Measurements from ENCODE around the gene SFXN4. TPM values are rescaled to one million over a fixed set of nuclear protein-coding genes. Genes with fewer than 3 reads are reported as not detected.

SFXN4 gene
- total and polyA plus RNA-seq, 9 of the 15 experiments (the other 6 are each of a cell fraction or from before 2014, with no cell fraction given) = 40.1 to 97.8 (median 54.5) TPM

GRCh38 chr10:119205894-119206602, 40.5 kb upstream of the SFXN4 start (continued):
- TF ChIP-seq HINFP (tag; conservative IDR thresholded peaks at IDR 0.05; ENCODE audit: low read depth) = no peak
- TF ChIP-seq GABPA (tag; conservative IDR thresholded peaks at IDR 0.05; ENCODE audit: low read depth) = peak; percentile 58

DNA sequence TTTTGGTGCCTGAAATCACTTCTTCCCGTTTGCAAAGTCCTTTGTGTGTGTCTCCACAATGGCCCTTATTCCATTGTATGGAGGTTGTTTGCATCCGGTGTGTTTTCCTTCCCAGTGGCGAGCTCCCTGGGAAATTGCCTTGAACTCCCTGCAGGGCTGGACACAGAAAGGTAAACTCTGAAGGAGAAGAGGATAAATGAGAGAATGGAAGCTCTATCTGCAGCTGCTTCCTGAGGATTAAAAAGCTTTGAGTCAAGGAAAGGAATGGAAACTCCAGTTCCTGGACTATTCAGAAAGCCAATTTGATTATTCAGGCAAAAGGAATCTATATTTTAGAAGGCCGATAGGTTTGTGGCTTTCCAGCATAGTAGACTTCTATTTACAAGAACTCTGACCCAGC, 37.5 kb upstream of the SFXN4 start:
- Histone ChIP-seq H3K27ac (ENCODE audit: extremely low read depth, low read depth, low read length) (no peak overlapping the region), H3K27me3 (ENCODE audit: control insufficient read depth in 2 of 2, insufficient read depth in 2 of 2, low read length in 2 of 2) (no peaks in the 10 kb centered on the region), H3K4me1 (replicated peaks in 1 of 2; ENCODE audit: control insufficient read depth in 2 of 2, insufficient read depth in 2 of 2, low read length in 2 of 2) (peaks cover 0 to 16% of the 10 kb centered on the region in 2 experiments; a peak in 4 of 5 replicates), H3K9ac (ENCODE audit: insufficient read depth in 1 of 2, low read depth in 2 of 2, low read length in 2 of 2) (no peak overlapping the region), H3K9me1 (ENCODE audit: control insufficient read depth, insufficient read depth, low read length) (no peaks in the 10 kb centered on the region), H3K79me2 (ENCODE audit: control insufficient read depth, insufficient read depth, low read length) (no peaks in the 10 kb centered on the region), H2AFZ (ENCODE audit: low read depth, low read length) (no peak overlapping the region), H3K4me3 (no peak overlapping the region), H3K36me3 (ENCODE audit: control insufficient read depth, insufficient read depth, low read length) (no peaks in the 10 kb centered on the region), H4K20me1 (replicated peaks; ENCODE audit: control insufficient read depth, insufficient read depth, low read length) (no peaks in the 10 kb centered on the region), H3K9me3 (replicated peaks; ENCODE audit: control insufficient read depth, insufficient read depth, low read depth, low read length) (no peaks in the 10 kb centered on the region), H3K4me2 (ENCODE audit: insufficient read depth, low read length) (no peak overlapping the region)
- no peak for ATAC-seq
- no TSS peak for BruUV-seq (replicated peaks)
- TF ChIP-seq MAFG (tag; conservative IDR thresholded peaks at IDR 0.05) (no peak), CBX5 (IDR thresholded peaks at IDR 0.05; ENCODE audit: borderline replicate concordance, low read depth) (no peak), DNMT1 (IDR thresholded peaks at IDR 0.05) (no peak), HCFC1 (IDR thresholded peaks at IDR 0.05; ENCODE audit: low read depth, low read length) (no peak)
- 20% methylated on average over 4 of the region's 4 CpGs for WGBS (ENCODE audit: insufficient coverage, low coverage, missing lambda C conversion rate)
- in situ Hi-C loops (cut with MboI) (loop anchor here (5.0 kb wide), 1 partner anchor 214 kb away; no protein-coding TSS in a partner anchor), intact Hi-C loops (cut with micrococcal nuclease) (no loop called here)
- ChIA-PET POLR2A (interaction anchor here (0.6 kb wide), 1 partner anchor 125 kb away, joined by 4 read pairs; no protein-coding TSS in a partner anchor), CTCF (ENCODE audit: low intra/inter-chr PET ratio) (no interaction called here)
- FAIRE-seq = no peak
- DNase-seq (ENCODE audit: extremely low read depth in 1 of 4, low spot score in 3 of 4) = no peak
